C4-2B (cell line): Measurements from ENCODE around the gene TNFAIP8.

ENCODE experiments used
- ZFX ChIP-seq: fragments of 450-650 bp; IDR thresholded peaks from 2 replicates; pipeline ENCODE4 v1.6.1; 2017
- TF ChIP-seq, protein P1 (sequence below): fragments of 450-650 bp; conservative IDR thresholded peaks from 2 replicates; pipeline ENCODE4 v1.5.1; 2017; ENCODE audit warnings: mild to moderate bottlenecking

DNA sequence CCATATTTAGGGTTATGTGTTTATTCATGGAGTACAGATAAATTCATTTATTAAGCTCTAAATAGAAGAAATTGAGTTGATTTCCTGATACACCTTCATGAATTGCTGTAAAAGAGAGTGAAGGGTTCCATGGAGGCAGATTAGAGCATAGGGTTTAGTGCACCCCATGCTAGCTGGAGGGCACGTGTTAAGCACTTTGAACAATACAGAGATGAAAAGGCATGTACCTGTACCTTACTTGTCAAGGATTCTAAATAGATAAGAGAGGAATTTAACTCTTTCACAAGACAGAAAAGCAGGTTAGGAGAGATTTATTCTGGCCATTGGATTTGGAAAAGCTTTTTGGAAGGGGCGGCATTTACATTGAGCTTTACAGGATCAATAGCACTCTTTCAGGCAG, 23.3 kb downstream of the TNFAIP8 start:
- TF ChIP-seq, protein P1, sequence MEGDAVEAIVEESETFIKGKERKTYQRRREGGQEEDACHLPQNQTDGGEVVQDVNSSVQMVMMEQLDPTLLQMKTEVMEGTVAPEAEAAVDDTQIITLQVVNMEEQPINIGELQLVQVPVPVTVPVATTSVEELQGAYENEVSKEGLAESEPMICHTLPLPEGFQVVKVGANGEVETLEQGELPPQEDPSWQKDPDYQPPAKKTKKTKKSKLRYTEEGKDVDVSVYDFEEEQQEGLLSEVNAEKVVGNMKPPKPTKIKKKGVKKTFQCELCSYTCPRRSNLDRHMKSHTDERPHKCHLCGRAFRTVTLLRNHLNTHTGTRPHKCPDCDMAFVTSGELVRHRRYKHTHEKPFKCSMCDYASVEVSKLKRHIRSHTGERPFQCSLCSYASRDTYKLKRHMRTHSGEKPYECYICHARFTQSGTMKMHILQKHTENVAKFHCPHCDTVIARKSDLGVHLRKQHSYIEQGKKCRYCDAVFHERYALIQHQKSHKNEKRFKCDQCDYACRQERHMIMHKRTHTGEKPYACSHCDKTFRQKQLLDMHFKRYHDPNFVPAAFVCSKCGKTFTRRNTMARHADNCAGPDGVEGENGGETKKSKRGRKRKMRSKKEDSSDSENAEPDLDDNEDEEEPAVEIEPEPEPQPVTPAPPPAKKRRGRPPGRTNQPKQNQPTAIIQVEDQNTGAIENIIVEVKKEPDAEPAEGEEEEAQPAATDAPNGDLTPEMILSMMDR, result no peak
- no peak for TF ChIP-seq ZFX
